ENCODE data around the gene FGD1. TPM values are rescaled to one million over a fixed set of nuclear protein-coding genes. Genes with fewer than 3 reads are reported as not detected.

The FGD1 gene
- total RNA-seq, 1 experiment from 2014 or later: 5.8 TPM

Other genes with a start within 250 kb of the FGD1 start
- gene WNK3, start 138.2 kb downstream of the FGD1 start, total RNA-seq (2021; ENCODE audit: unreplicated experiment): 0.05 TPM
- gene TSR2, start 55.8 kb downstream of the FGD1 start, total RNA-seq (2021; ENCODE audit: unreplicated experiment): 27.9 TPM
- 60.2 TPM for gene GNL3L, start 34.0 kb upstream of the FGD1 start, total RNA-seq (2021; ENCODE audit: unreplicated experiment)